Astrocyte of the cerebellum (primary cell): ENCODE results near the gene MGLL.

Experiments used
- DNase-seq: peaks from one replicate; pipeline ENCODE4 v3.0.0-alpha.2; 2011; ENCODE audit warnings: low read depth
- H3K4me3 ChIP-seq: 2 replicates; pipeline ENCODE4 v1.5.1; 2011; ENCODE audit warnings: mild to moderate bottlenecking, low read depth, low read length, moderate library complexity
- CTCF ChIP-seq: IDR thresholded peaks from 2 replicates; pipeline ENCODE4 v1.5.1; 2012; ENCODE audit warnings: low read length, low read depth, moderate library complexity, mild to moderate bottlenecking; ENCODE audit errors: missing control alignments
- in situ Hi-C: cut with HindIII; loops from 2 replicates; pipeline ENCODE4 v1.10.0; 2017; ENCODE audit warnings: low sequenced_read_pairs

MGLL gene

GRCh38 chr3:127712461-127712860, 109.9 kb downstream of the MGLL start:
- in situ Hi-C loops = no loop called here
- no peak for TF ChIP-seq CTCF
- no peak for DNase-seq
- H3K4me3 ChIP-seq = no peak overlapping the region

GRCh38 chr3:127711896-127712295, 110.4 kb downstream of the MGLL start:
- no peak for TF ChIP-seq CTCF
- in situ Hi-C loops = no loop called here
- DNase-seq = no peak
- no peak overlapping the region for H3K4me3 ChIP-seq

DNA sequence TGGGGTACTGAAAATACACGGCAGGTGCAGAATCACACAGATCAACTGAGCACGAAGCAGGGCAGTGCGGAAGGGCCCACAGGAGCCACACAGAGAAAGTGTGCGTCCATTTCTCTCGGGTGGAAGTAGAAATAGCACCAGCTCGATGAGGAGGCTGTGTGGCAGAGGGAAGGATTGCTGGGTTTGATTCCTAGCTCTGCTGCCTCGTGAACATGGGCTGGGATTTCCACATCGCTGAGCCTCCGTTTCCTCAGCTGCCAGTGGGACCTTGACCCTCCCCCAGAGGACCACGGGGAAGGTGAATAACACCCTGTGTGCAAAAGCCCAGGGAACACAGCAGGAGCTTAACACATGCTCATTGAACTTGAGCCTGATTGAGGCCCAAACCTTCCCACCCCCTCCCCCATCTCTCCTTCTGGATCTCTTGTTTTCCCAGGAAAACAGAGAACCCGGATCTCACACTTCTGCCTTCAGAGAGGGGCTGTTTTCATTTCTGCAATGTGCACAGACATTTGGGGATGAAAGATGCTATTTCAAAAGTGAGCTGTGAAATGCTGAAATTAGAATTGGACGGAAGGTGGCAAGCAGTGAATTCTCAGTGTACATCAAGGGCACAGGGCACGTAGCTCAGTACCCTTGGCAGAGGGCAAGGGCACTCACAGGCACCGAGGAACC, 111.2 kb downstream of the MGLL start:
- DNase-seq = no peak
- H3K4me3 ChIP-seq = no peak overlapping the region
- in situ Hi-C loops = no loop called here
- TF ChIP-seq CTCF = no peak

DNA sequence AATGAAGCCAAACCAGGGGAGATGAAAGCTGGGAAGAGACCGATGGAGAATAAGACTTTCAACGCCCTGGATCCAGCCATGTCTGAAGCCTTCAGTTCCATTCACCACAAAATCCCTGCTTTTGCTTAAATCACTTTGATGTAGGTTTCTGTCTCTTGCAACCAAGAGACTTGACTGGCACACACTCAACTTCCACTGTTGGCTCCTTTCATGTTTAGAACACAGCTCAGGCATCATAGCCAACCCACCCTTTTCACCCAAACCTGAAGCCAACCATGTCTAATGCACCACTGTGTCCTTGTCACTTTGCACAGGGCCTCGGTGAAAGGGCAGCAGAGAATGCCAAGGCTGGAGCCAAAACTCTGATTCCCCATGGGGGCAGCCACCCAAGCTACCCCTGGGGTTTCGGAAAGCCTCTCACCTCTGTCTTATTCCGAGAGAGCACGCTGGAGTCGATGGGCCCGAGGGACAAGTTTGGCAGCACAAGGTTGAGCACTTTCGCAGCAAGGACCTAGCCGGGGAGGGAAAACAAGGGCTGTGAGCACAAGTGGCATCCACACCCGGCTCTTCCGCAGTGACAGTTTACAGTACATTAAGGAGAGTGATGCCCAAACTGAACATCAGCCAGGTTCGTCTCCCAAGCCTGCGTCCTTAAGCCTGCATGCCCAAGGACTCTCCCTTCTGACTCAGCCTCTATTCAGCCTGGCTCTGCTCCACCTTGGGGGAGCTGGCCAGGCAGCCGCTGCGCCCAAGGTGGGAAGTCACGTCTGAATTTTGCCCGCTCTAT, 112.0 kb downstream of the MGLL start:
- DNase-seq = no peak

DNA sequence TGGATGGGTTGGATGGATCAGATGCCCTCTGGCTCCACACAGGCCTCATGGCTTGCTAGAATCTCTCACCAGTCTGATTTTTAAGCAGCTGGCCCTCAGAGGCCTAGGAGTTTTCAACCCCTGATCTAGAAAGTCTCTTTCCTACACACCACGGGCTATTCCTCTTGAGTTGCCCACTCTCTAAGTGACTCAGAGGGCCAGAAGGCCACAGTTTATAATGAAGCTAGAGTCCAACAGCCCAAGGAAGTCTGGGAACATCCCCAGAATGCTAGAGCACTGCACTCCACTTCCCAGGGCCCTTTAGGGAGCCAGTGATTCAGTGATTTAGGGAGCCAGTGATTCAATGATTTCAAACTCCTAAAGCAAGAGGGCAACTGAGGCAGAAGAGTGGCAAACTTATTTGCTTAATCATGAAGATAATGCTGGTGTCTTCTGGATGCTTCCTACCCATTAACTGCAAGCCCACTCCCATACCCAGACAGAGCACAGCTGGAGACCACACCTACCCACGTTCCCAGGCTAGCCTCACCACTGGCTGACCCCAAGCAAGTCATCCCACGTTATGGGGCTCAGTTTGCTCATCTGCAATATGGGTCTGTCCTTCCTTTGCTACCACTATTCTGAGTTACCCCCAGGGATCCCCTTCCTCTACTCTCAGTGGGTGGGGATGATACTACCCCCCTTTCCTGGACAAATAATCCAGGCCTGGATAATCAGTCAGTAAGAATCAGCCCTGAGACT, 112.8 kb downstream of the MGLL start:
- no peak for TF ChIP-seq CTCF
- in situ Hi-C loops = no loop called here

More for the DNA sequence above, 112.0 kb downstream of the MGLL start:
- TF ChIP-seq CTCF = no peak
- no peak overlapping the region for H3K4me3 ChIP-seq
- in situ Hi-C loops = no loop called here

DNA sequence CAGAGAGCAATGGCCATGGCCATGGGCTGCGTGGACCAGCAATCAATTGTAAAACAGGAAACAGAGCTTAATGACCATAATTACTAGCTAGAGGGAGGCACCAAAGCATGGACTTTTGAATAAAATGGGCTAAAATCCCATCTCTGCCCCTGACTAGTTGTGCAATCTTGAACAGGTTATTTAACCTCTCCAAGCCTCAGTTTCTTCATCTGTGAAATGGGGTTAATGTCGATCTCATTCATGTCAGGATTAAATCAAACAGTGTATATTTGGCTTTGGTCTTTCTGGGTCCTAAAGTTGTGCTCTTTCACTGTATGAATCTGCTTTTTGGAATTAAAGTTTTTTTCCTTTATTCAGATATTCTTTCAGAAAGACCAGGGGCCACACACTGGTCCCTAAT, 113.5 kb downstream of the MGLL start:
- in situ Hi-C loops = no loop called here
- TF ChIP-seq CTCF = no peak
- no peak for DNase-seq
- H3K4me3 ChIP-seq = no peak overlapping the region

More for the DNA sequence above, 112.8 kb downstream of the MGLL start:
- no peak for DNase-seq
- no peak overlapping the region for H3K4me3 ChIP-seq
